GM10266 (cell line): ENCODE measurements around the gene ZPLD1.

Experiments used
- DNase-seq: peaks from one replicate; pipeline ENCODE4 v3.0.0; 2012; ENCODE audit errors: extremely low spot score
- CTCF ChIP-seq: IDR thresholded peaks from 2 replicates; pipeline ENCODE4 v1.5.1; 2012; ENCODE audit warnings: mild to moderate bottlenecking, low read depth; ENCODE audit not compliant: control insufficient read depth, insufficient read depth; ENCODE audit errors: missing control alignments

The ZPLD1 gene

GRCh38 chr3:102457644-102458043, 22.8 kb downstream of the ZPLD1 start:
- DNase-seq = no peak
- no peak for TF ChIP-seq CTCF

GRCh38 chr3:102460579-102460978, 25.8 kb downstream of the ZPLD1 start:
- TF ChIP-seq CTCF = no peak
- no peak for DNase-seq

- TF ChIP-seq CTCF = no peak
- DNase-seq = no peak
These were observed 29.4 kb downstream of the ZPLD1 start for GRCh38 chr3:102464261-102464660.

- TF ChIP-seq CTCF = no peak
- no peak for DNase-seq
These were observed 31.2 kb downstream of the ZPLD1 start for GRCh38 chr3:102466001-102466400.

- DNase-seq = no peak
These were observed 35.3 kb downstream of the ZPLD1 start for GRCh38 chr3:102470066-102470465.

GRCh38 chr3:102471001-102471400, 36.2 kb downstream of the ZPLD1 start:
- DNase-seq = no peak
- TF ChIP-seq CTCF = peak; percentile 27

More at GRCh38 chr3:102470066-102470465, 35.3 kb downstream of the ZPLD1 start:
- TF ChIP-seq CTCF = no peak

- no peak for TF ChIP-seq CTCF
- DNase-seq = no peak
These were observed 36.7 kb downstream of the ZPLD1 start for GRCh38 chr3:102471491-102471890.
